AG04449 (cell line): Measurements from ENCODE around the gene ZNF697.
A peak's percentile ranks its signal among the peaks of the same experiment; 100 is the strongest.

ENCODE experiments used
- CTCF ChIA-PET: fragments of 350-600 bp; formaldehyde crosslinking; extraction: SDS; loops from one replicate; lab custom pipeline; 2021; ENCODE audit warnings: antibody characterized with exemption; lab: Yijun Ruan, JAX
- POLR2A ChIA-PET: fragments of 400-600, 350-600 bp; formaldehyde crosslinking; extraction: SDS; loops from one replicate; lab custom pipeline; 2020; ENCODE audit warnings: antibody characterized with exemption, inconsistent platforms; lab: Yijun Ruan, JAX
- DNase-seq: peaks from one replicate; pipeline ENCODE4 v3.0.0-alpha.2; 2010; ENCODE audit warnings: low read depth, low spot score
- H3K4me3 ChIP-seq: 2 replicates; pipeline ENCODE4 v1.5.1; 2011; ENCODE audit warnings: low read depth, mild to moderate bottlenecking, control low read depth, low read length
- TF ChIP-seq, protein P1 (sequence below): IDR thresholded peaks from one replicate; pipeline ENCODE4 v1.5.1; 2011; ENCODE audit warnings: mild to moderate bottlenecking, moderate library complexity, low read length, control low read depth, inconsistent platforms; ENCODE audit not compliant: insufficient read depth; ENCODE audit errors: missing control alignments

Gene ZNF697

GRCh38 chr1:119653135-119653838 is 5.2 kb upstream of the ZNF697 start:
- no peak overlapping the region for H3K4me3 ChIP-seq
- POLR2A ChIA-PET, result no interaction called here
- CTCF ChIA-PET, result interaction anchor here (1.0 to 40.8 kb wide), 5 partner anchors 8 to 31 kb away, joined by 3 to 1203 read pairs (median 60); no protein-coding TSS in a partner anchor
- no peak for DNase-seq
- TF ChIP-seq, protein P1, sequence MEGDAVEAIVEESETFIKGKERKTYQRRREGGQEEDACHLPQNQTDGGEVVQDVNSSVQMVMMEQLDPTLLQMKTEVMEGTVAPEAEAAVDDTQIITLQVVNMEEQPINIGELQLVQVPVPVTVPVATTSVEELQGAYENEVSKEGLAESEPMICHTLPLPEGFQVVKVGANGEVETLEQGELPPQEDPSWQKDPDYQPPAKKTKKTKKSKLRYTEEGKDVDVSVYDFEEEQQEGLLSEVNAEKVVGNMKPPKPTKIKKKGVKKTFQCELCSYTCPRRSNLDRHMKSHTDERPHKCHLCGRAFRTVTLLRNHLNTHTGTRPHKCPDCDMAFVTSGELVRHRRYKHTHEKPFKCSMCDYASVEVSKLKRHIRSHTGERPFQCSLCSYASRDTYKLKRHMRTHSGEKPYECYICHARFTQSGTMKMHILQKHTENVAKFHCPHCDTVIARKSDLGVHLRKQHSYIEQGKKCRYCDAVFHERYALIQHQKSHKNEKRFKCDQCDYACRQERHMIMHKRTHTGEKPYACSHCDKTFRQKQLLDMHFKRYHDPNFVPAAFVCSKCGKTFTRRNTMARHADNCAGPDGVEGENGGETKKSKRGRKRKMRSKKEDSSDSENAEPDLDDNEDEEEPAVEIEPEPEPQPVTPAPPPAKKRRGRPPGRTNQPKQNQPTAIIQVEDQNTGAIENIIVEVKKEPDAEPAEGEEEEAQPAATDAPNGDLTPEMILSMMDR, result no peak

- H3K4me3 ChIP-seq, result no peak overlapping the region
- POLR2A ChIA-PET, result no interaction called here
- no peak for DNase-seq
- TF ChIP-seq, protein P1, result no peak
- CTCF ChIA-PET, result interaction anchor here (1.5 to 40.8 kb wide), 4 partner anchors 8 to 30 kb away, joined by 3 to 1203 read pairs (median 179); no protein-coding TSS in a partner anchor
Observed at GRCh38 chr1:119652587-119652986, 4.5 kb upstream of the ZNF697 start.

DNA sequence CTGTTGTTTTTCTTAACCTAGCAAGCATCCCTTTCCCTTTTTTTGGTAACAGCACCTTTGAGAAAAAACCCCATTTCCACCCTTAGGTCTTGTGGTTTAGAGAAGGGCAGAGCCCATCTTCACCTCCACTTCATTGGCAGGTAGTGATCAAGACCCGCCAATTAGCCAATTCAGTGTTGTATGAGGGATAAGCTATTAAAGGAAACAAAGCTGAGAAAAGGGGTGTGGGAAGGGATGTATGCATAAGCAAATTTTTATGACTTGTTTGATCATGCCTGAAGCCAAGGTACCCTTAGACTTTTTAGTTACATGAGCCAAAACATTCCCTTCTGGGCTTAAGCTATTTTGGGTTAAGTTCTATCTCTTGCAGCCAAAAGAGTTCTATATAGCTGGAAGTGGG is 3.6 kb upstream of the ZNF697 start:
- no peak for DNase-seq
- ChIA-PET CTCF (interaction anchor here (7.5 to 40.8 kb wide), 3 partner anchors 9 to 29 kb away, joined by 60 to 1203 read pairs (median 298); no protein-coding TSS in a partner anchor), POLR2A (no interaction called here)
- H3K4me3 ChIP-seq, result no peak overlapping the region
- TF ChIP-seq, protein P1, result no peak

GRCh38 chr1:119651133-119651532 is 3.1 kb upstream of the ZNF697 start:
- DNase-seq, result no peak
- TF ChIP-seq, protein P1, result no peak
- ChIA-PET POLR2A (no interaction called here), CTCF (interaction anchor here (7.5 to 40.8 kb wide), 3 partner anchors 10 to 28 kb away, joined by 60 to 1203 read pairs (median 298); no protein-coding TSS in a partner anchor)
- no peak overlapping the region for H3K4me3 ChIP-seq

GRCh38 chr1:119648620-119649004 is 546 bp upstream of the ZNF697 start:
- ChIA-PET CTCF (interaction anchor here (0.8 to 40.8 kb wide), 7 partner anchors 9 to 64 kb away, joined by 4 to 1203 read pairs (median 7); no protein-coding TSS in a partner anchor), POLR2A (interaction anchor here (0.8 to 2.5 kb wide), 7 partner anchors 15 to 82 kb away, joined by 3 to 10 read pairs (median 5); partner anchors contain the start of gene PHGDH)
- TF ChIP-seq, protein P1, result no peak
- DNase-seq, result no peak
- peak overlapping the region; percentile 62 for H3K4me3 ChIP-seq

- TF ChIP-seq, protein P1, result no peak
- peak overlapping the region; percentile 86 for H3K4me3 ChIP-seq
- ChIA-PET POLR2A (interaction anchor here (0.6 to 2.5 kb wide), 5 partner anchors 8 to 65 kb away, joined by 3 to 10 read pairs (median 5); partner anchors contain the start of gene PHGDH), CTCF (interaction anchor here (1.2 to 40.8 kb wide), 4 partner anchors 11 to 29 kb away, joined by 3 to 1203 read pairs (median 179); no protein-coding TSS in a partner anchor)
- DNase-seq, result no peak
Observed at GRCh38 chr1:119647228-119647733, 785 bp downstream of the ZNF697 start.
